AG04449 (cell line): Measurements from ENCODE around the gene MBNL1.

Experiments
- CTCF ChIA-PET: fragments of 350-600 bp; formaldehyde crosslinking; extraction: SDS; loops from one replicate; lab custom pipeline; 2021; ENCODE audit warnings: antibody characterized with exemption; lab: Yijun Ruan, JAX
- POLR2A ChIA-PET: fragments of 400-600, 350-600 bp; formaldehyde crosslinking; extraction: SDS; loops from one replicate; lab custom pipeline; 2020; ENCODE audit warnings: antibody characterized with exemption, inconsistent platforms; lab: Yijun Ruan, JAX
- DNase-seq: peaks from one replicate; pipeline ENCODE4 v3.0.0-alpha.2; 2010; ENCODE audit warnings: low read depth, low spot score
- H3K4me3 ChIP-seq: 2 replicates; pipeline ENCODE4 v1.5.1; 2011; ENCODE audit warnings: low read depth, mild to moderate bottlenecking, control low read depth, low read length
- CTCF ChIP-seq: IDR thresholded peaks from one replicate; pipeline ENCODE4 v1.5.1; 2011; ENCODE audit warnings: mild to moderate bottlenecking, moderate library complexity, low read length, control low read depth, inconsistent platforms; ENCODE audit not compliant: insufficient read depth; ENCODE audit errors: missing control alignments

MBNL1 gene

GRCh38 chr3:152308475-152308844, 39.7 kb downstream of the MBNL1 start:
- no peak for TF ChIP-seq CTCF
- CTCF ChIA-PET = no interaction called here
- H3K4me3 ChIP-seq = no peak overlapping the region
- POLR2A ChIA-PET = interaction anchor here (0.9 to 1.0 kb wide), 3 partner anchors 10 to 40 kb away, joined by 3 to 4 read pairs (median 3); partner anchors contain the start of gene MBNL1
- no peak for DNase-seq

- no peak for TF ChIP-seq CTCF
- CTCF ChIA-PET = interaction anchor here (1.1 kb wide), 1 partner anchor 8 kb away, joined by 3 read pairs; no protein-coding TSS in a partner anchor
- no peak overlapping the region for H3K4me3 ChIP-seq
- POLR2A ChIA-PET = interaction anchor here (1.0 kb wide), 1 partner anchor 40 kb away, joined by 3 read pairs; the partner anchor contains the start of gene MBNL1
- no peak for DNase-seq
These were observed 40.3 kb downstream of the MBNL1 start for GRCh38 chr3:152309031-152309430.

- ChIA-PET CTCF (interaction anchor here (1.1 to 1.4 kb wide), 3 partner anchors 9 to 233 kb away, joined by 3 read pairs; no protein-coding TSS in a partner anchor), POLR2A (interaction anchor here (0.9 kb wide), 1 partner anchor 23 kb away, joined by 3 read pairs; no protein-coding TSS in a partner anchor)
- DNase-seq = no peak
- TF ChIP-seq CTCF = no peak
- H3K4me3 ChIP-seq = no peak overlapping the region
These were observed 41.0 kb downstream of the MBNL1 start for GRCh38 chr3:152309535-152310307.

GRCh38 chr3:152313430-152313829, 44.7 kb downstream of the MBNL1 start:
- no peak for DNase-seq
- POLR2A ChIA-PET = no interaction called here
- TF ChIP-seq CTCF = no peak
- H3K4me3 ChIP-seq = no peak overlapping the region
- CTCF ChIA-PET = interaction anchor here (1.1 kb wide), 1 partner anchor 241 kb away, joined by 3 read pairs; no protein-coding TSS in a partner anchor

- ChIA-PET CTCF (no interaction called here), POLR2A (no interaction called here)
- H3K4me3 ChIP-seq = no peak overlapping the region
- no peak for TF ChIP-seq CTCF
- DNase-seq = no peak
These were observed 45.2 kb downstream of the MBNL1 start for GRCh38 chr3:152313914-152314313.

GRCh38 chr3:152314677-152315353, 46.1 kb downstream of the MBNL1 start:
- no peak for TF ChIP-seq CTCF
- POLR2A ChIA-PET = no interaction called here
- CTCF ChIA-PET = no interaction called here
- DNase-seq = no peak
- H3K4me3 ChIP-seq = no peak overlapping the region
